B cell (primary cell): ENCODE data around the gene HES1.

Experiments used
- CTCF ChIP-seq: fragments of 200-600 bp; IDR thresholded peaks from one replicate; pipeline ENCODE4 v1.8.0; 2022; ENCODE audit warnings: antibody characterized with exemption, mild to moderate bottlenecking
- EZH2 ChIP-seq: IDR thresholded peaks from 2 replicates; pipeline ENCODE4 v1.6.1; 2012; ENCODE audit warnings: borderline replicate concordance, low read depth, mild to moderate bottlenecking, moderate library complexity, low read length; ENCODE audit not compliant: insufficient read depth, poor library complexity, severe bottlenecking

- TF ChIP-seq CTCF (no peak), EZH2 (no peak)
These were observed 43.1 kb upstream of the HES1 start for GRCh38 chr3:194092881-194093301.
